HG02571 (cell line): ENCODE results near the gene ARMC6.

Experiments
- ATAC-seq: cut with Tn5 transposase; IDR thresholded peaks from one replicate; pipeline ENCODE4 v1.9.1; 2021; ENCODE audit warnings: mild to moderate bottlenecking, moderate library complexity; ENCODE audit not compliant: unreplicated experiment

The ARMC6 gene

DNA sequence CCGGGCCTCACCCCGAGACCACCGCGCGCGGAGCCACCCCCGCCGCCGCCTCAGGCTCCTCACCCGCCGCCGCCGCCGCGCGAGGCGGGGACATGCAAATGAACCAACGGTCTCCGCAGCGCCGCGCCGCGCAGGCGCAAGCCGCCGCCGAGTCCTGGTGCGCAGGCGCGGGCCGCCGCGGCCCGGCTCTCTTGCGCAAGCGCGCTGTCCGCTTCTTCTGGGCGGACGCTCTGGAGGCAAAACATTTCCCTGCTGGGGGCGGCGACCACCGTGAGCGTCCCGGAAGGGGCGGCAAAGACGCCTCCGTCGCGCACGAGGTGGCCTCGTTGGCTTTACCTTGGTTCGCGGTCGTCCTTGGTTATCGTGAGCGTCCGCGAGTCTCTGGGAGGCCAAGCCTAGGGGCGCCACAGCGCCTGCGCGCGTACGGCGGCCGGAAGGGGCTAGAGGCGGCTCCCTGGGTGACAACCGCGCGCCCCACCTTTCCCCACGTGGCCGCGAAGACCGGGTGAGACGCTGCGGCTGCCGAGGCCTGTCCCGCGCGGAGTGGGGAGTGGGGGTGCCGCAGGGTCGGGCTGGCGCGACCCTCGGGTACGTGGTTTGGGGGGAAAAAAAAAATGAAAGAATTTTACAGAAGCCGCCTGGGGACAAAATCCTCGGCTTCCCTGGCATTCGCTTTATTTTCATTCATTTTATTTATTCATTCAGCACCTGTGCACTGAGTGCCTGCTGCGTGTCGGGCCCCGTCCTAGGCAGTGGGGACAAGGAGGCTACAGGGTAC is at the start of gene ARMC6, which contains the start of gene SUGP2:
ARMC6 (plus strand) TSS at position 178 of the 778 bp plus-strand sequence. CDS start 607 bp downstream, outside the sequence.
SUGP2 (minus strand) TSS at position 92 of the 778 bp plus-strand sequence. CDS start 2,446 bp downstream, outside the sequence.
- peak; percentile 58 for ATAC-seq

GRCh38 chr19:18984251-18984650 is 49.2 kb upstream of the ARMC6 start:
- no peak for ATAC-seq

DNA sequence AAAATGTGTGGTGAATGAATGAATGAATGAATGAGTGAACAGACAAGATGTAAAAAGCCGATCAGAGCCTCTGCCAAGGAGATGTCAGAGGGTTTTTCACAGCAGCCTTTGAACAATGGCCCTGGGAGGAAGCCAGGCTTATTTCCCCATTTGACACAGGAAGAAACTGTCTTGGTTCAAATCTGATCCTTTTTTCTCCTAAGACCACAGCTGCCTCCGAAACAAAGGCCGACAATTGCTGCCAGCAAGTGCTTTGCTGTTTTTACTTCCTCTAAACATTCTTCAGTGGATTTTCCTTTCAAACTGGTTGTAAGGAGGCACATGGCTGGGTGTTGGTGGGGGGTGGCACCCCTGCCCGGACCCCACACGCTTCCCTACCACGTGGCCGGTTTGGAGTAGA is 48.1 kb upstream of the ARMC6 start:
- no peak for ATAC-seq

DNA sequence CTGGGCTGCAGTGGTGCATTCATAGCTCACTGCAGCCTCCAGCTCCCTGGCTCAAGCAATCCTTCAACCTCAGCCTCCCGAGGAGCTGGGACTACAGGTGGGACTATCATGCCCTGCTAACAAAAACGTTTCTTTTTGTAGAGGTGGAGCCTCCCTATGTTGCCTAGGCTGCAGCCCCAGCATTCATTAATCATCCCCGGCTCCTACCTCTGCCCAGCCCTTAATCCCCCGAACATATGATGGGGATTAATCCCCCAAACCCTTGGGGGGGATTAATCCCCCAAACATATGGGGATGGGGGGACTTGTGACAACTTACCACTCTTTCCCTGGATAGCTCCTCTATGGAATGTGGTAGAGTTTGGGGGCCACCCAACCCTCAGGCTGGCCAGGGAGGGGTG is 45.9 kb upstream of the ARMC6 start:
- ATAC-seq = no peak

DNA sequence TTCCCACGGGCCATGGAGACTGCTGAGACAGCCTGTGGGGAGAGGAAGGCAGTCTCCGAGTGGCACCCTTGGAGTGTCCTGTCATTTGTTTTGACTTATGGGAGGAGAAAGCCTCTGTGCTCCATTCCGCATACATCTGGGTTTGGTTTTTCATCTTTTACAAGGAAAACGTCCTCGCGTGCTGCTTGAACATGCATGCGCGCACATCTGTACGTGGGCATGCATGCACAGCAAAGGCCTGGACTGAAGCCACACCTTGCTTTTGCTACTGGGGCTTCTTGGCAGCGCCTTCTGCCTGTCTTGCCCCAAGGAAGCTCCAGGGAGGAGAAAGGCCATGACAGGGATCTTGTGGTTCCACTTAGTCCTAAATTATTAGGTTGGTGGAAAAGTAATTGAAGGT is 44.1 kb upstream of the ARMC6 start:
- no peak for ATAC-seq

- no peak for ATAC-seq
Measured at GRCh38 chr19:18990128-18990708, 43.2 kb upstream of the ARMC6 start.

DNA sequence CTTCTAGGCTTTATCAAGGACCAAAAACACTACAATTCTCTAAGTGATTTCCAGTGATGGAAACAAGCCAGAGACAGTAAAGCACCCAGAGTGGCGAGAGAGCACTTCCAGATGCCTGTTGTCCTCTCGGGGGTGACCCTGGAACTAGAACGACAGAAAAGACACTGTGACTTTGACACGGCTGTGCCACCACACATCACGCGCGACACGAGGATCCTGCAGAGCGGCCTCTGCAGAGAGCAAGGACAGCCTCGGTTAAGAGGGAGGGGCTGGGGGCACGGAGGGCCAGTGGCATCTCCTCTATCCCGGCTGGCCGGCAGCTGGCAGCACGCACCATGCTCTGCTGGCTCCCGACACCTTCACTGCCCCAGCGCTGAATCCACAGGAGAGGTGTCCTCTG is 42.4 kb upstream of the ARMC6 start:
- no peak for ATAC-seq

DNA sequence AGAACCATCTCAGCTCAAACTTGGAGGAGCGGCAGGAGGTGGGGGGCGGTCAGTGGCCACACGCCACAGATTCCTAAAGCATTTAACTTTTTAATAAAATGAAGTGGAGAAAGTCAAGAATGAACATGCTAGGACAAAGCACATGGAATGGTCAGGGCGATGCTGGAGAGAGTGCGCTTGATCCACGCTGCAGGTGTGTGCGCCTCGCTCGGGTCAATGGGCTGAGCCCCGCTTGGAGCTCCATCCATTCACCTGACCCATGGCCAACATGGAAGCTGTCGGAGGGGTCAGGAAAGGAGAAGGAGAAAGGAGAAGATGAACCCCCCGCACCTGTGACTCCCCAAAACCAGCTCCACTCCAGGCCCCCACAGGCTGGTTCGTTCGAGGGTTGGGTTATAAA is 41.9 kb upstream of the ARMC6 start:
- ATAC-seq = no peak

- ATAC-seq = no peak
Measured at GRCh38 chr19:18992696-18993095, 40.7 kb upstream of the ARMC6 start.

DNA sequence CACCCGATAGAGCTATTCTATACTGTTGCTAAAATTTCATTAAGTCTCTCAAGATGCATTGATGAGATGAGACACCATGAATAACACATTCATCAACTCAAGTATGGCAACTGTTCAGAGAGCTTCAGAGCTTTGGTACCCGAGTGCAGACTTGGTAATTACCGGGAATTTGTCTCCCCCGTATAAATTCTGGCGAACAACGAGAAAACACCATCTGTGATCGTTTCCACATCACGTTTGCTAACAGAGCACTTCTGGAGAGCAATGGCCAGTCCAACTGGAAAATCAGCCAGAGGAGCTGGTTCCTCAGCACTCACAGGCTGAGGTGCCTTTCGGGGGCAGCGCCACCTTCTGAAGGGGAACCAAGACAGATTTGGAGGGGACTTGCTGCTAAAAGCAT is 40.3 kb upstream of the ARMC6 start:
- ATAC-seq = no peak

- no peak for ATAC-seq
Measured at GRCh38 chr19:18995804-18996241, 37.6 kb upstream of the ARMC6 start.

GRCh38 chr19:18996351-18996750 is 37.1 kb upstream of the ARMC6 start:
- no peak for ATAC-seq

GRCh38 chr19:18996796-18997394 is 36.5 kb upstream of the ARMC6 start:
- no peak for ATAC-seq

DNA sequence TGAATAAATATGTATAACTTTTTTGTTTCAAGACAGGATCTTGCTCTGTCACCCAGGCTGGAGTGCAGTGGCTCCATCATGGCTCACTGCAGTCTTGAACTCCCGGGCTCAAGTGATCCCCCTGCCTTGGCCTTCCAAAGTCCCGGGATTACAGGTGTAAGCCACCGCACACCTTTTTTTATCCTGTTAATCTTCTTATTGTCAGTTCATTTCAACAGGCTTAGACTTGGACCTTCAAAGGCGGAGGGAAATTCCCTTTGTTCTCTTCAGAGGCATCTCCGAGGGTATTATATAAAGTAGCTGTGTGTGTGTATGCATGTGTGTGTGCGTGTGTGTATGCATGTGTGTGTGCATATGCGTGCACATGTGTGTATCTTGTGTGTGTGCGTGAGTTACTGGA is 35.1 kb upstream of the ARMC6 start:
- no peak for ATAC-seq

DNA sequence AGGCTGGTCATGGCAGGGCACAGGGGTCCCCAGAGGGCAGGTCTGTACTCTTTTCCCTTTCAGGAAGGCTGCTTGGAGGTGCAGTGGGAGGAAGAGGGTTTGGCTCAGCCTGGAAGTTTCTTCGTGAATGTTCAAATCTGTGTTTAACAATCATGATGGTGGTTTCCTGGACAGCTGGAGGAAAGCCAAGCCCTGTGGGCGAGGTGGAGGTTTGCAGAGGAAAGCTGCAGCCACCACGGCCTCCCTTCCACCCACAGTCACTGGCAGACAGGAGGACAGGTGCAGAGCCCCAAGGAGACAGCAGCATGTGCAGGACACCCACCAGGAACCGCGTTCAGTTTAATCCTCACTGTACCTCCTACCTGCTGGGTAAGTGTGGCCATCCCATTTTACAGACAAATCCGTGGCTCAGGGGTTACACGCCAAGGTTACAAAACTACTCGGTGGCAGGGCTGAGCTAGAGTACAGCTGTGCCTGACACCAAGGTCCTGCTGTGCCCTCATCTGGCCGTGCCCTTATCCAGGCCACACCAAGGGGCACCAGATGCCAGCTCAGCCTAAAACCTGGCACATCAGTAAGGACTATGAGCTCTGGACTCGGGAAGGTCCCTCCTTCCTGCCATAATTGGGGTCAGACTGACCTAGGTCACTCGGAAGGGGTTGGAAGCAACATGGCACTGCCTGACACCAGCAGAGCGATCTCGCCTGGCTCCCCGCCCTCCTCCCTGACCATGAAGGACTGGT is 34.2 kb upstream of the ARMC6 start:
- no peak for ATAC-seq

GRCh38 chr19:18999896-19000620 is 33.3 kb upstream of the ARMC6 start:
- ATAC-seq = no peak

- ATAC-seq = no peak
Measured at GRCh38 chr19:19004144-19004543, 29.3 kb upstream of the ARMC6 start.

GRCh38 chr19:19006213-19006612 is 27.2 kb upstream of the ARMC6 start:
- no peak for ATAC-seq

DNA sequence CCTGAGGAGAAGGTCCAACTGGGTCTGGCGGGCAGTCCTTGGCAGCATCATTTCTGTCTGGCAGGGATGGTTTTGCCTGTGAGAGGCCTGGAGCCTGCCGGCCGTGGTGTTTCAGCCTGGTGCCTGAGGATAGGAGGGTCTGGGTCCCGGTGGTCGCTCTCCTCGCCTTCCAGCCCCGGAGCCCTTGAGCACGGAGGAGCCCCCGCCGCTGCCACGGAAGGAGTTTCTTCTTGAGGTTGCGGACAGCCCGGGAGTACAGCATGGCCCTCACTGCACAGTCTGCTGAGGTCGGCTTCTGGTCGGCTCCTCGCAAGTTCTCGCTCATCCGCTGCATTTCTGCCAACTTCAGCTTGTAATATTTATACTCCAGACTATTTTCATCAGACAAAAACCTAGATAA is 23.5 kb upstream of the ARMC6 start:
- no peak for ATAC-seq

- ATAC-seq = no peak
Measured at GRCh38 chr19:19010551-19010950, 22.9 kb upstream of the ARMC6 start.

DNA sequence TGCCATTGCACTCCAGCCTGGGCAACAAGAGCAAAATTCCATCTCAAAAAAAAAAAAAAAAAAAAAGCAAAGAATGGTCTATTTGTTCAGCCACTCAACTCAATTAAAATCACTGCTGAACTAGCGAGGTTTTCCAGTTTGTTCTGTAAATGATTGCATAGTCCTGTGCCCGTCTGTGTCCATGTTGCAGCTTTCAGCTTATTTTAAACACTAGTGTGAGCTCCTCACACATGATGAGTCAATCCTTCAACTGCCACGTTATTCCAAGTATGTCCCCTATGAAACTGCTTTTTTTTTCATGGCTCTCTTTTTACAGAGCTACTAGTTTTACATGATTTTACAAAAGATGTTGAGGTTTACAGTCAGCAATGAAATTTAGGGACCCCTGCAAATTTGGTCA is 12.3 kb upstream of the ARMC6 start:
- ATAC-seq = no peak
